ENCODE results near the gene RNASEH2B. TPM values are rescaled to one million over a fixed set of nuclear protein-coding genes. Genes with fewer than 3 reads are reported as not detected.

Gene RNASEH2B
- total RNA-seq, 1 donor from 2014 or later: 57.5 TPM

- Mint-ChIP-seq H3K9me3 (peaks cover 20% of the 10 kb centered on the region), H3K27ac (no peak overlapping the region), H3K4me3 (no peak overlapping the region), H3K36me3 (peaks cover 2% of the 10 kb centered on the region), H3K4me1 (peaks cover 2% of the 10 kb centered on the region), H3K27me3 (ENCODE audit: insufficient read depth, low read depth) (peaks cover under 1% of the 10 kb centered on the region)
- peaks cover 4% of the 10 kb centered on the region for H3K4me1 ChIP-seq
- H3K4me2 ChIP-seq: no peak overlapping the region
- no peaks in the 10 kb centered on the region for H3K27me3 ChIP-seq
- no peak overlapping the region for H2AFZ ChIP-seq (replicated peaks)
- H3K36me3 ChIP-seq: no peaks in the 10 kb centered on the region
- H3K9me3 ChIP-seq (ENCODE audit: low read depth): no peaks in the 10 kb centered on the region
- no peak overlapping the region for H3K9ac ChIP-seq
- H3F3A ChIP-seq (ENCODE audit: low read depth): no peaks in the 10 kb centered on the region
- H4K20me1 ChIP-seq (ENCODE audit: low read depth): no peaks in the 10 kb centered on the region
- TF ChIP-seq EZH2phosphoT487 (IDR thresholded peaks at IDR 0.05) (no peak), CTCF (IDR thresholded peaks at IDR 0.05) (no peak), EZH2 (IDR thresholded peaks at IDR 0.05) (no peak)
- H3K27ac ChIP-seq: no peak overlapping the region
- peaks cover 46% of the 10 kb centered on the region for H3K79me2 ChIP-seq (ENCODE audit: low read depth)
- H3K4me3 ChIP-seq: no peak overlapping the region
- DNase-seq (ENCODE audit: low spot score): no peak
Measured at GRCh38 chr13:50917572-50917971, 8.0 kb downstream of the RNASEH2B start.

- Histone ChIP-seq H3K9me3 (ENCODE audit: low read depth) (peaks cover 5% of the 10 kb centered on the region), H3K9ac (no peak overlapping the region), H2AFZ (replicated peaks) (no peak overlapping the region), H3K4me3 (no peak overlapping the region), H3K36me3 (no peaks in the 10 kb centered on the region), H3K4me2 (no peak overlapping the region), H3K27ac (no peak overlapping the region), H3K4me1 (peaks cover 4% of the 10 kb centered on the region), H3K79me2 (ENCODE audit: low read depth) (peaks cover 49% of the 10 kb centered on the region), H3K27me3 (no peaks in the 10 kb centered on the region), H4K20me1 (ENCODE audit: low read depth) (no peaks in the 10 kb centered on the region), H3F3A (ENCODE audit: low read depth) (no peaks in the 10 kb centered on the region)
- DNase-seq (ENCODE audit: low spot score): no peak
- Mint-ChIP-seq H3K4me3 (no peak overlapping the region), H3K4me1 (peaks cover 2% of the 10 kb centered on the region), H3K27me3 (ENCODE audit: insufficient read depth, low read depth) (no peaks in the 10 kb centered on the region), H3K27ac (no peak overlapping the region), H3K9me3 (peaks cover 30% of the 10 kb centered on the region), H3K36me3 (peaks cover 4% of the 10 kb centered on the region)
- TF ChIP-seq EZH2 (IDR thresholded peaks at IDR 0.05) (no peak), EZH2phosphoT487 (IDR thresholded peaks at IDR 0.05) (no peak)
Measured at GRCh38 chr13:50918567-50918966, 9.0 kb downstream of the RNASEH2B start.

- Mint-ChIP-seq H3K36me3 (peaks cover 4% of the 10 kb centered on the region), H3K4me3 (no peak overlapping the region)
Measured at GRCh38 chr13:50919277-50919676, 9.7 kb downstream of the RNASEH2B start.

More at GRCh38 chr13:50919277-50919676, 9.7 kb downstream of the RNASEH2B start:
- no peaks in the 10 kb centered on the region for H4K20me1 ChIP-seq (ENCODE audit: low read depth)
- no peak overlapping the region for H3K9ac ChIP-seq
- peaks cover 2% of the 10 kb centered on the region for H3K4me1 Mint-ChIP-seq
- TF ChIP-seq CTCF (IDR thresholded peaks at IDR 0.05) (no peak), EZH2 (IDR thresholded peaks at IDR 0.05) (no peak), EZH2phosphoT487 (IDR thresholded peaks at IDR 0.05) (no peak)
- H3F3A ChIP-seq (ENCODE audit: low read depth): no peaks in the 10 kb centered on the region
- peaks cover 12% of the 10 kb centered on the region for H3K9me3 ChIP-seq (ENCODE audit: low read depth)
- H3K4me3 ChIP-seq: no peak overlapping the region
- H3K27ac Mint-ChIP-seq: no peak overlapping the region
- peaks cover 4% of the 10 kb centered on the region for H3K4me1 ChIP-seq
- no peaks in the 10 kb centered on the region for H3K36me3 ChIP-seq
- H2AFZ ChIP-seq (replicated peaks): no peak overlapping the region
- DNase-seq (ENCODE audit: low spot score): no peak
- peaks cover 48% of the 10 kb centered on the region for H3K79me2 ChIP-seq (ENCODE audit: low read depth)
- no peaks in the 10 kb centered on the region for H3K27me3 ChIP-seq
- H3K27ac ChIP-seq: no peak overlapping the region
- peaks cover 37% of the 10 kb centered on the region for H3K9me3 Mint-ChIP-seq
- H3K27me3 Mint-ChIP-seq (ENCODE audit: insufficient read depth, low read depth): no peaks in the 10 kb centered on the region
- H3K4me2 ChIP-seq: no peak overlapping the region
